ENCODE results near the gene ENGASE.

DNA sequence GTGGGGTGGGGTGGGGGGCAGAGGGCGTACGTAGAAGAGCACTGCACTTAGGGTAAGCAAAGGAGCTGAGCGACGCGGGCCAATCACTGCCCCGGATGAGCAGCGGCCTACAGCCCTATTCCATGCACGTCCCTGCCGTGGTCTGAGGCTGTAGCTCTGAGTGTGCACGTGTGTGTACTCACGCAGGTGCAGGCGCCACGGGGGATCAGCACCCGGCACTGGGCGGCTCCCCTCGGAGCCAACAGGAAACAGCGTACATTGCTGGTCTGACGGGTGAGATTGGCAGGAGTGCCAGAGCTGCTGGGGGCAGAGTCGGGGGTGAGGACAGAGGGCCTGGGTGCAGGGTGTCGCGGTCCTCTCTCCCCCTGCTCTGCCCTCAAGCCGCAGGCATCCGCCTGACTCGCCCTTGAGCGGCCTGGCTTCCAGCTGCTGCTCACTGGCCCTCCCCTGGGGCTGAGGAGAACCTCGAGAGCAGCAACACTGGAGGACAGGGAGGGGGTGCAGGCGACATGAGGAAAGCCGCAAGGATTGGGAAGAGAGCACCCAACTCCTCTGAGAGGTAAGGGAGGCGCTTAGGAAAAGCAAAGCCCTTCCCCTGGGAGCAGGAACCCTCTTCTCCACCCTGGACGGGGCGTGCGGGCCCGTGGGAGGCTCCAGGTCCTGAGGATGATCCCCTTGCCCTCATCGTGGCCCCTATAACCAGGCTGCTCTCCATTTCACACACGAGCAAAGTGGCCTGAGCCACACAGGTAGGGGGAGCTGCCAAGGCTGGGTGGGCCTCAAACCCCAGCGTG lies 57.8 kb downstream of the ENGASE start:
- TF ChIP-seq, protein P1, sequence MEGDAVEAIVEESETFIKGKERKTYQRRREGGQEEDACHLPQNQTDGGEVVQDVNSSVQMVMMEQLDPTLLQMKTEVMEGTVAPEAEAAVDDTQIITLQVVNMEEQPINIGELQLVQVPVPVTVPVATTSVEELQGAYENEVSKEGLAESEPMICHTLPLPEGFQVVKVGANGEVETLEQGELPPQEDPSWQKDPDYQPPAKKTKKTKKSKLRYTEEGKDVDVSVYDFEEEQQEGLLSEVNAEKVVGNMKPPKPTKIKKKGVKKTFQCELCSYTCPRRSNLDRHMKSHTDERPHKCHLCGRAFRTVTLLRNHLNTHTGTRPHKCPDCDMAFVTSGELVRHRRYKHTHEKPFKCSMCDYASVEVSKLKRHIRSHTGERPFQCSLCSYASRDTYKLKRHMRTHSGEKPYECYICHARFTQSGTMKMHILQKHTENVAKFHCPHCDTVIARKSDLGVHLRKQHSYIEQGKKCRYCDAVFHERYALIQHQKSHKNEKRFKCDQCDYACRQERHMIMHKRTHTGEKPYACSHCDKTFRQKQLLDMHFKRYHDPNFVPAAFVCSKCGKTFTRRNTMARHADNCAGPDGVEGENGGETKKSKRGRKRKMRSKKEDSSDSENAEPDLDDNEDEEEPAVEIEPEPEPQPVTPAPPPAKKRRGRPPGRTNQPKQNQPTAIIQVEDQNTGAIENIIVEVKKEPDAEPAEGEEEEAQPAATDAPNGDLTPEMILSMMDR (IDR thresholded peaks at IDR 0.05): no peak
- no peak for TF ChIP-seq POLR2A (IDR thresholded peaks at IDR 0.05)

Measured in testis (tissue), 2 donors.